Measurements from ENCODE around the gene ALDH1L2.
A peak's percentile ranks its signal among the peaks of the same experiment; 100 is the strongest.
"Not testable (repeated sequence)": the region's sequence is repeated elsewhere in the genome, so short reads cannot be mapped to it uniquely, and the experiment has no call there.

The ALDH1L2 gene

GRCh38 chr12:104986022-104986941, 98.0 kb downstream of the ALDH1L2 start, which contains the start of gene NOPCHAP1:
NOPCHAP1 (plus strand) TSS chr12:104986316; CDS start chr12:104986353, 37 bp downstream.
- ATAC-seq (peak; percentile 95), DNase-seq (peak; percentile 72 to 79)
- Mint-ChIP-seq H3K27me3 (peaks cover 15% of the 10 kb centered on the region), H3K9me3 (peaks cover 0 to 5% of the 10 kb centered on the region in 2 donors), H3K4me3 (peak within 1 kb of the TSS; percentile 89 to 90), H3K27ac (peak within 1 kb of the TSS; percentile 86 to 90), H3K4me1 (peaks cover 50% of the 10 kb centered on the region)

- Mint-ChIP-seq H3K4me1 (peaks cover 44% of the 10 kb centered on the region), H3K27me3 (peaks cover 15% of the 10 kb centered on the region), H3K27ac (no peak overlapping the region), H3K9me3 (peaks cover 0 to 5% of the 10 kb centered on the region in 2 donors), H3K4me3 (peak overlapping the region; percentile 83 to 90)
- DNase-seq (no peak), ATAC-seq (no peak)
Observed at GRCh38 chr12:104985206-104985605, 99.1 kb downstream of the ALDH1L2 start.

- not testable (repeated sequence) for DNase-seq, ATAC-seq, H3K4me1 Mint-ChIP-seq, H3K4me3 Mint-ChIP-seq, H3K27ac Mint-ChIP-seq, H3K27me3 Mint-ChIP-seq, H3K9me3 Mint-ChIP-seq
Observed at GRCh38 chr12:104977688-104978087, 106.6 kb downstream of the ALDH1L2 start.

- Mint-ChIP-seq H3K9me3 (no peaks in the 10 kb centered on the region), H3K4me3 (no peak overlapping the region), H3K27me3 (no peaks in the 10 kb centered on the region), H3K4me1 (no peaks in the 10 kb centered on the region), H3K27ac (no peak overlapping the region)
- DNase-seq (no peak), ATAC-seq (no peak)
Observed at GRCh38 chr12:104976703-104977102, 107.6 kb downstream of the ALDH1L2 start.

GRCh38 chr12:104975587-104976343, 108.5 kb downstream of the ALDH1L2 start:
- ATAC-seq, result no peak
- Mint-ChIP-seq H3K4me1 (peaks cover 5% of the 10 kb centered on the region), H3K4me3 (no peak overlapping the region), H3K27me3 (no peaks in the 10 kb centered on the region), H3K27ac (no peak overlapping the region), H3K9me3 (no peaks in the 10 kb centered on the region)
- no peak for DNase-seq

GRCh38 chr12:104974626-104975290, 109.5 kb downstream of the ALDH1L2 start:
- no peak for DNase-seq
- no peaks in the 10 kb centered on the region for H3K9me3 Mint-ChIP-seq
- H3K4me3 Mint-ChIP-seq, result no peak overlapping the region
- peaks cover 5% of the 10 kb centered on the region for H3K4me1 Mint-ChIP-seq
- ATAC-seq, result no peak
- H3K27me3 Mint-ChIP-seq, result no peaks in the 10 kb centered on the region
- H3K27ac Mint-ChIP-seq, result no peak overlapping the region

GRCh38 chr12:104973250-104973649, 111.0 kb downstream of the ALDH1L2 start:
- no peak overlapping the region for H3K4me3 Mint-ChIP-seq
- no peaks in the 10 kb centered on the region for H3K27me3 Mint-ChIP-seq
- no peak overlapping the region for H3K27ac Mint-ChIP-seq
- no peak for ATAC-seq
- DNase-seq, result no peak
- peaks cover 5% of the 10 kb centered on the region for H3K4me1 Mint-ChIP-seq
- H3K9me3 Mint-ChIP-seq, result no peaks in the 10 kb centered on the region

- no peak for ATAC-seq
- Mint-ChIP-seq H3K4me3 (no peak overlapping the region), H3K9me3 (no peaks in the 10 kb centered on the region), H3K4me1 (peaks cover 5% of the 10 kb centered on the region), H3K27me3 (no peaks in the 10 kb centered on the region), H3K27ac (no peak overlapping the region)
- DNase-seq, result no peak
Observed at GRCh38 chr12:104971306-104971705, 113.0 kb downstream of the ALDH1L2 start.

Data from stimulated activated naive CD8-positive, alpha-beta T cell treated with anti-CD3 and anti-CD28 coated beads, Interleukin-15, amount 100 ng/mL, for 72 hours (primary cell).